HEK293T (cell line): Measurements from ENCODE around the gene NDE1.

Source experiments
- BHLHE40 ChIP-seq: fragments of 450-650 bp; IDR thresholded peaks from 2 replicates; pipeline ENCODE4 v1.6.1; 2016; ENCODE audit warnings: mild to moderate bottlenecking, moderate library complexity, borderline replicate concordance
- CTBP1 ChIP-seq: fragments of 450-650 bp; IDR thresholded peaks from 2 replicates; pipeline ENCODE4 v1.6.1; 2016; ENCODE audit warnings: borderline replicate concordance
- ELF4 ChIP-seq: fragments of 450-650 bp; IDR thresholded peaks from 2 replicates; pipeline ENCODE4 v1.6.1; 2017; ENCODE audit warnings: antibody characterized with exemption
- NFRKB ChIP-seq: fragments of 450-650 bp; IDR thresholded peaks from 2 replicates; pipeline ENCODE4 v1.6.1; 2016; ENCODE audit warnings: mild to moderate bottlenecking, moderate library complexity
- SP1 ChIP-seq: fragments of 450-650 bp; IDR thresholded peaks from 2 replicates; pipeline ENCODE4 v1.6.1; 2017
- SUZ12 ChIP-seq: fragments of 450-650 bp; IDR thresholded peaks from 2 replicates; pipeline ENCODE4 v1.6.1; 2016; ENCODE audit warnings: mild to moderate bottlenecking
- ZNF384 ChIP-seq: fragments of 450-650 bp; IDR thresholded peaks from 2 replicates; pipeline ENCODE4 v1.6.1; 2016

GRCh38 chr16:15716694-15717447 lies 66.8 kb downstream of the NDE1 start:
- TF ChIP-seq SUZ12 (no peak), CTBP1 (no peak), NFRKB (no peak), BHLHE40 (no peak), ELF4 (no peak), SP1 (no peak), ZNF384 (no peak)
